HCT116 (cell line): ENCODE results near the gene TBC1D1. TPM values are rescaled to one million over a fixed set of nuclear protein-coding genes. Genes with fewer than 3 reads are reported as not detected.

Source experiments
- ATAC-seq: fragments of 200-7000 bp; cut with Tn5 transposase; 2 replicates; pipeline ENCODE4 v1.9.1; 2020; ENCODE audit warnings: mild to moderate bottlenecking, moderate library complexity
- BruUV-seq: library from RNA; stranded (reverse); fragments of 400-500 nt; replicated peaks from 2 replicates; lab custom pipeline; 2021; lab: Mats Ljungman, UMichigan
- CTCF ChIA-PET: fragments of 300-600 bp; sonication (Branson Sonifier 250); formaldehyde crosslinking; loops from one replicate; lab custom pipeline; 2021; ENCODE audit warnings: antibody characterized with exemption; lab: Charles Lee
- POLR2A ChIA-PET: fragments of 300-600, 350-600 bp; sonication (Branson Sonifier 250); formaldehyde crosslinking; loops from one replicate; lab custom pipeline; 2021; ENCODE audit warnings: antibody characterized with exemption; lab: Charles Lee
- RAD21 ChIA-PET, 2 experiments: fragments of 300-600 bp; sonication (Branson Sonifier 250); formaldehyde crosslinking; loops; one replicate each; lab custom pipeline; 2023; ENCODE audit warnings: low total read pairs in 2 of 2; ENCODE audit not compliant: uncharacterized antibody in 2 of 2, unreplicated experiment in 2 of 2, low non-redundant PET in 1 of 2; lab: Charles Lee
- DNase-seq: peaks from one replicate; pipeline ENCODE4 v3.0.0-alpha.2; 2010; ENCODE audit warnings: low read depth, low spot score
- H2AFZ ChIP-seq: fragments of 200-600 bp; shearing (Covaris generic), sonication (generic); 2 replicates; pipeline ENCODE4 v1.6.1; 2017; ENCODE audit warnings: low read depth, mixed run types, mixed read lengths, antibody characterized with exemption, low read length; ENCODE audit not compliant: poor library complexity, severe bottlenecking
- H3K27ac ChIP-seq: 2 replicates; pipeline ENCODE4 v1.5.1; 2012; ENCODE audit warnings: low read depth, low read length
- H3K27me3 ChIP-seq: fragments of 200-600 bp; sonication (generic); 2 replicates; pipeline ENCODE4 v1.6.1; 2016; ENCODE audit warnings: mixed run types, low read length, mixed read lengths; ENCODE audit not compliant: insufficient read depth
- H3K36me3 ChIP-seq, 2 experiments: fragments of 200-500 bp in 1 of 2; fragments of 200-600 bp in 1 of 2; sonication (Bioruptor generic) in 1 of 2; sonication (generic) in 1 of 2; 2 replicates each; pipeline versions ENCODE4 v1.5.1 to v1.6.1; 2014 to 2016; ENCODE audit warnings: low read length in 2 of 2, inconsistent platforms in 1 of 2, mixed read lengths in 1 of 2, mixed run types in 1 of 2; ENCODE audit not compliant: insufficient read depth in 2 of 2, control insufficient read depth in 1 of 2
- H3K4me1 ChIP-seq, 2 experiments: fragments of 200-600 bp in 1 of 2; sonication (generic) in 1 of 2; 2 replicates each; pipeline versions ENCODE4 v1.5.1 to v1.6.1; 2012 to 2017; ENCODE audit warnings: low read length in 2 of 2, inconsistent platforms in 1 of 2, mild to moderate bottlenecking in 1 of 2, mixed read lengths in 1 of 2, mixed run types in 1 of 2, moderate library complexity in 1 of 2; ENCODE audit not compliant: insufficient read depth in 2 of 2, control insufficient read depth in 1 of 2
- H3K4me2 ChIP-seq: fragments of 200-600 bp; sonication (generic); 2 replicates; pipeline ENCODE4 v1.6.1; 2017; ENCODE audit warnings: mixed run types, low read length, mixed read lengths
- H3K4me3 ChIP-seq, 2 experiments: fragments of 200-600 bp in 1 of 2; sonication (generic) in 1 of 2; replicated peaks in 1 of 2; 2 replicates each; pipeline ENCODE4 v1.5.1; 2011 to 2016; ENCODE audit warnings: low read length in 2 of 2, control low read depth in 1 of 2, low read depth in 1 of 2, mild to moderate bottlenecking in 1 of 2, mixed read lengths in 1 of 2, mixed run types in 1 of 2
- H3K79me2 ChIP-seq: fragments of 200-600 bp; sonication (generic); 2 replicates; pipeline ENCODE4 v1.6.1; 2017; ENCODE audit warnings: mild to moderate bottlenecking, mixed run types, low read length, moderate library complexity, mixed read lengths; ENCODE audit not compliant: insufficient read depth
- H3K9ac ChIP-seq: fragments of 200-600 bp; sonication (generic); 2 replicates; pipeline ENCODE4 v1.6.1; 2016; ENCODE audit warnings: low read length, mixed read lengths
- H3K9me2 ChIP-seq: fragments of 200-600 bp; sonication (generic), shearing (Covaris generic); 2 replicates; pipeline ENCODE4 v1.6.1; 2017; ENCODE audit warnings: mixed run types, mild to moderate bottlenecking, moderate library complexity; ENCODE audit not compliant: insufficient read depth
- H3K9me3 ChIP-seq, 2 experiments: fragments of 200-500 bp in 1 of 2; fragments of 200-600 bp in 1 of 2; sonication (Bioruptor generic) in 1 of 2; sonication (generic) in 1 of 2; 2 replicates each; pipeline ENCODE4 v1.6.1; 2014 to 2017; ENCODE audit warnings: low read length in 2 of 2, mixed read lengths in 2 of 2, inconsistent platforms in 1 of 2, low read depth in 1 of 2, mild to moderate bottlenecking in 1 of 2, mixed run types in 1 of 2, moderate library complexity in 1 of 2; ENCODE audit not compliant: control insufficient read depth in 1 of 2, insufficient read depth in 1 of 2
- H4K20me1 ChIP-seq: fragments of 200-600 bp; sonication (generic), shearing (Covaris generic); 2 replicates; pipeline ENCODE4 v1.6.1; 2017; ENCODE audit warnings: mixed run types, mild to moderate bottlenecking, moderate library complexity; ENCODE audit not compliant: insufficient read depth
- CEBPB ChIP-seq: IDR thresholded peaks from 2 replicates; pipeline ENCODE4 v1.6.1; 2012; ENCODE audit warnings: low read depth
- ELF1 ChIP-seq: IDR thresholded peaks from 2 replicates; pipeline ENCODE4 v1.6.1; 2012; ENCODE audit warnings: low read depth, borderline replicate concordance
- EZH2 ChIP-seq: fragments of 200-600 bp; sonication (generic); IDR thresholded peaks from 2 replicates; pipeline ENCODE4 v1.6.1; 2017; ENCODE audit warnings: antibody characterized with exemption, mixed run types
- EZH2phosphoT487 ChIP-seq: fragments of 200-600 bp; IDR thresholded peaks from 2 replicates; pipeline ENCODE4 v1.6.1; 2018; ENCODE audit warnings: antibody characterized with exemption, borderline replicate concordance
- SIN3A ChIP-seq: IDR thresholded peaks from 2 replicates; pipeline ENCODE4 v1.6.1; 2012; ENCODE audit warnings: low read depth
- SRF ChIP-seq: IDR thresholded peaks from 2 replicates; pipeline ENCODE4 v1.6.1; 2012; ENCODE audit warnings: low read depth
- intact Hi-C: fragments of 100-400 bp; cut with micrococcal nuclease; formaldehyde crosslinking; loops from 2 replicates; pipeline ENCODE4 v1.10.0; 2022
- total RNA-seq: library from RNA; stranded (reverse); gene quantifications from one replicate; pipeline ENCODE4 v1.2.1, GENCODE V29; 2021; ENCODE audit not compliant: unreplicated experiment
- TF ChIP-seq, protein P1 (sequence below): IDR thresholded peaks from 2 replicates; pipeline ENCODE4 v1.6.1; 2011; ENCODE audit warnings: mild to moderate bottlenecking, low read length, moderate library complexity; ENCODE audit not compliant: insufficient replicate concordance; ENCODE audit errors: extremely low read depth
- TF ChIP-seq, protein P2 (sequence below): IDR thresholded peaks from 2 replicates; pipeline ENCODE4 v1.6.1; 2012; ENCODE audit warnings: low read depth

Gene TBC1D1
- total RNA-seq, 1 experiment from 2014 or later, result 82.7 TPM

DNA sequence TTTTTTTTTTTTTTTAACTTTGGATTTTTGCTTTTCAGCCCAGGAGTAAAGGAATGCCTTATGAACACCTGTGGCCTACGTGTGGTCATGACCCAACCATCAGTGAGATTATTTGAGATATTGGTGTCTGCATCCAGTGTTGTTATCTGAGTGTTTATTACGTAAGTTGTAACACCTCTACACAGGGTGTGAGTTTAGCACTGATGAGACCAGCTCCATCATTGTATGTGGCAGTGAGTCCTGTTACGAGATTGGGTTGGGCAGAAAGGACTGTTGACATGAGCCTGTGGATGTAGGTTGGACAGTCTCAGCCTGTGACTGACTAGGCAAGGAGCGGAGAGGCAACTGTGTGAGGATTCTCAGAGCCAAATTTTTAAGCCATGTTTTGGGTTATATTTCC lies 248.3 kb downstream of the TBC1D1 start:
- H2AFZ ChIP-seq, result no peak overlapping the region
- 0 out of 4 replicates have a peak, but pooled peaks cover 0 to 4% of the 10 kb centered on the region in 2 experiments for H3K36me3 ChIP-seq
- ChIA-PET CTCF (no interaction called here), RAD21 (no interaction called here)
- H3K27me3 ChIP-seq, result no peaks in the 10 kb centered on the region
- no peaks in the 10 kb centered on the region for H3K79me2 ChIP-seq
- no peaks in the 10 kb centered on the region for H3K9me3 ChIP-seq
- TF ChIP-seq CEBPB, result no peak
- no peak for TF ChIP-seq SRF
- no peak for TF ChIP-seq EZH2phosphoT487
- TF ChIP-seq, protein P1, sequence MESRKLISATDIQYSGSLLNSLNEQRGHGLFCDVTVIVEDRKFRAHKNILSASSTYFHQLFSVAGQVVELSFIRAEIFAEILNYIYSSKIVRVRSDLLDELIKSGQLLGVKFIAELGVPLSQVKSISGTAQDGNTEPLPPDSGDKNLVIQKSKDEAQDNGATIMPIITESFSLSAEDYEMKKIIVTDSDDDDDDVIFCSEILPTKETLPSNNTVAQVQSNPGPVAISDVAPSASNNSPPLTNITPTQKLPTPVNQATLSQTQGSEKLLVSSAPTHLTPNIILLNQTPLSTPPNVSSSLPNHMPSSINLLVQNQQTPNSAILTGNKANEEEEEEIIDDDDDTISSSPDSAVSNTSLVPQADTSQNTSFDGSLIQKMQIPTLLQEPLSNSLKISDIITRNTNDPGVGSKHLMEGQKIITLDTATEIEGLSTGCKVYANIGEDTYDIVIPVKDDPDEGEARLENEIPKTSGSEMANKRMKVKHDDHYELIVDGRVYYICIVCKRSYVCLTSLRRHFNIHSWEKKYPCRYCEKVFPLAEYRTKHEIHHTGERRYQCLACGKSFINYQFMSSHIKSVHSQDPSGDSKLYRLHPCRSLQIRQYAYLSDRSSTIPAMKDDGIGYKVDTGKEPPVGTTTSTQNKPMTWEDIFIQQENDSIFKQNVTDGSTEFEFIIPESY, result no peak
- TF ChIP-seq, protein P2, sequence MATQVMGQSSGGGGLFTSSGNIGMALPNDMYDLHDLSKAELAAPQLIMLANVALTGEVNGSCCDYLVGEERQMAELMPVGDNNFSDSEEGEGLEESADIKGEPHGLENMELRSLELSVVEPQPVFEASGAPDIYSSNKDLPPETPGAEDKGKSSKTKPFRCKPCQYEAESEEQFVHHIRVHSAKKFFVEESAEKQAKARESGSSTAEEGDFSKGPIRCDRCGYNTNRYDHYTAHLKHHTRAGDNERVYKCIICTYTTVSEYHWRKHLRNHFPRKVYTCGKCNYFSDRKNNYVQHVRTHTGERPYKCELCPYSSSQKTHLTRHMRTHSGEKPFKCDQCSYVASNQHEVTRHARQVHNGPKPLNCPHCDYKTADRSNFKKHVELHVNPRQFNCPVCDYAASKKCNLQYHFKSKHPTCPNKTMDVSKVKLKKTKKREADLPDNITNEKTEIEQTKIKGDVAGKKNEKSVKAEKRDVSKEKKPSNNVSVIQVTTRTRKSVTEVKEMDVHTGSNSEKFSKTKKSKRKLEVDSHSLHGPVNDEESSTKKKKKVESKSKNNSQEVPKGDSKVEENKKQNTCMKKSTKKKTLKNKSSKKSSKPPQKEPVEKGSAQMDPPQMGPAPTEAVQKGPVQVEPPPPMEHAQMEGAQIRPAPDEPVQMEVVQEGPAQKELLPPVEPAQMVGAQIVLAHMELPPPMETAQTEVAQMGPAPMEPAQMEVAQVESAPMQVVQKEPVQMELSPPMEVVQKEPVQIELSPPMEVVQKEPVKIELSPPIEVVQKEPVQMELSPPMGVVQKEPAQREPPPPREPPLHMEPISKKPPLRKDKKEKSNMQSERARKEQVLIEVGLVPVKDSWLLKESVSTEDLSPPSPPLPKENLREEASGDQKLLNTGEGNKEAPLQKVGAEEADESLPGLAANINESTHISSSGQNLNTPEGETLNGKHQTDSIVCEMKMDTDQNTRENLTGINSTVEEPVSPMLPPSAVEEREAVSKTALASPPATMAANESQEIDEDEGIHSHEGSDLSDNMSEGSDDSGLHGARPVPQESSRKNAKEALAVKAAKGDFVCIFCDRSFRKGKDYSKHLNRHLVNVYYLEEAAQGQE, result no peak
- no peak for TF ChIP-seq ELF1
- no peak for TF ChIP-seq SIN3A
- TF ChIP-seq EZH2, result no peak
- TF ChIP-seq, all 23 proteins: peak for 0
- Histone ChIP-seq H3K27ac (no peak overlapping the region), H4K20me1 (no peaks in the 10 kb centered on the region), H3K4me3 (no peak overlapping the region), H3K9me2 (no peaks in the 10 kb centered on the region), H3K4me1 (no peaks in the 10 kb centered on the region), H3K4me2 (no peak overlapping the region), H3K9ac (no peak overlapping the region)
- DNase-seq, result no peak
- intact Hi-C loops, result no loop called here
- ATAC-seq, result no peak
- POLR2A ChIA-PET, result no interaction called here
- BruUV-seq, result no TSS peak
